Tibial artery (tissue), 4 donors: ENCODE data around the gene ZNF136.

Experiments
- DNase-seq, 2 donors: peaks; one replicate each; pipeline ENCODE4 v3.0.0-alpha.2; 2019
- H3K27ac ChIP-seq, 2 donors: fragments of 200-600 bp; sonication (generic) in 1 of 2; 1 replicate in 1 of 2; 2 replicates in 1 of 2; pipeline ENCODE4 v1.5.1; 2018 to 2019; ENCODE audit warnings: mild to moderate bottlenecking in 1 of 2
- H3K27me3 ChIP-seq, 2 donors: fragments of 200-600 bp; sonication (generic) in 1 of 2; one replicate each; pipeline versions ENCODE4 v1.5.1 to v1.6.0; 2016 to 2019
- H3K36me3 ChIP-seq, 3 donors: fragments of 200-600 bp; sonication (generic) in 2 of 3; one replicate each; pipeline ENCODE4 v1.5.1; 2016 to 2019; ENCODE audit warnings: mild to moderate bottlenecking in 2 of 3
- H3K4me1 ChIP-seq, 4 donors: fragments of 200-600 bp; sonication (generic) in 2 of 4; 1 replicate in 3 of 4; 2 replicates in 1 of 4; pipeline ENCODE4 v1.5.1; 2016 to 2019
- H3K4me3 ChIP-seq, 2 donors: fragments of 200-600 bp; sonication (generic) in 1 of 2; 1 replicate in 1 of 2; 2 replicates in 1 of 2; pipeline ENCODE4 v1.5.1; 2018 to 2019; ENCODE audit warnings: mild to moderate bottlenecking in 2 of 2
- H3K9me3 ChIP-seq, 3 donors: fragments of 200-600 bp; sonication (generic) in 1 of 3; one replicate each; pipeline ENCODE4 v1.5.1; 2016 to 2019
- intact Hi-C: fragments of 100-400 bp; cut with DNase I; formaldehyde crosslinking; loops from one replicate; pipeline ENCODE4 v1.15.0; 2023; ENCODE audit warnings: low total_unique reads
- TF ChIP-seq, protein P1 (sequence below), 2 experiments: fragments of 200-600 bp in 1 of 2; fragments of 450-650 bp in 1 of 2; IDR thresholded peaks; one replicate each; pipeline ENCODE4 v1.5.1; 2017 to 2019; ENCODE audit warnings: antibody characterized with exemption in 2 of 2, mild to moderate bottlenecking in 1 of 2, moderate library complexity in 1 of 2

The ZNF136 gene

DNA sequence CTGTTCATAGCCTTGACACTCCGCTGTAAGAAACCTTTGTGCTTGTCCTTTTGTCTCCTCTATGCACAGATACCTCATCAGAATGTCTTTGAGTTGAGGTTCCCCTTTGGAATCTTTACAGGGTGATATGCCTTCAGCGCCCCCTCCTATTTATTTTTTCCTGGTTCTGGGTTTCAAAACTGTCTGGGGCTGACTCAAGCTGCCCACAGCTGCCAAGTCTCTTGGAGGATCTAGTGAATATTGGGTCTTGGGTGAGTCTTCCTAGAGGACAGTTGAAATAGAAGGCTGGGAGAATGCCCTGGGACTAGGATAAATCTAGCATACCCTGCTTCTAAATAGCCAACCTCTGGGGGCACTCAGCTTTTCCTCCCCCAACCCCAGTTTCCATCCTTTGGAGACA lies 930 bp downstream of the ZNF136 start:
- Histone ChIP-seq H3K9me3 (no peaks in the 10 kb centered on the region), H3K4me3 (peak overlapping the region; percentile 73 to 95), H3K27ac (peak overlapping the region; percentile 93 to 96), H3K36me3 (peaks cover 0 to 8% (median 4%) of the 10 kb centered on the region in 3 donors), H3K27me3 (no peaks in the 10 kb centered on the region), H3K4me1 (peaks cover 0 to 40% (median 26%) of the 10 kb centered on the region in 4 donors)
- no peak for DNase-seq
- intact Hi-C loops = loop anchor here (10.0 kb wide), 1 partner anchor 131 kb away; the partner anchor contains the start of gene ZNF44
- TF ChIP-seq, protein P1, sequence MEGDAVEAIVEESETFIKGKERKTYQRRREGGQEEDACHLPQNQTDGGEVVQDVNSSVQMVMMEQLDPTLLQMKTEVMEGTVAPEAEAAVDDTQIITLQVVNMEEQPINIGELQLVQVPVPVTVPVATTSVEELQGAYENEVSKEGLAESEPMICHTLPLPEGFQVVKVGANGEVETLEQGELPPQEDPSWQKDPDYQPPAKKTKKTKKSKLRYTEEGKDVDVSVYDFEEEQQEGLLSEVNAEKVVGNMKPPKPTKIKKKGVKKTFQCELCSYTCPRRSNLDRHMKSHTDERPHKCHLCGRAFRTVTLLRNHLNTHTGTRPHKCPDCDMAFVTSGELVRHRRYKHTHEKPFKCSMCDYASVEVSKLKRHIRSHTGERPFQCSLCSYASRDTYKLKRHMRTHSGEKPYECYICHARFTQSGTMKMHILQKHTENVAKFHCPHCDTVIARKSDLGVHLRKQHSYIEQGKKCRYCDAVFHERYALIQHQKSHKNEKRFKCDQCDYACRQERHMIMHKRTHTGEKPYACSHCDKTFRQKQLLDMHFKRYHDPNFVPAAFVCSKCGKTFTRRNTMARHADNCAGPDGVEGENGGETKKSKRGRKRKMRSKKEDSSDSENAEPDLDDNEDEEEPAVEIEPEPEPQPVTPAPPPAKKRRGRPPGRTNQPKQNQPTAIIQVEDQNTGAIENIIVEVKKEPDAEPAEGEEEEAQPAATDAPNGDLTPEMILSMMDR (IDR thresholded peaks at IDR 0.05) = no peak

DNA sequence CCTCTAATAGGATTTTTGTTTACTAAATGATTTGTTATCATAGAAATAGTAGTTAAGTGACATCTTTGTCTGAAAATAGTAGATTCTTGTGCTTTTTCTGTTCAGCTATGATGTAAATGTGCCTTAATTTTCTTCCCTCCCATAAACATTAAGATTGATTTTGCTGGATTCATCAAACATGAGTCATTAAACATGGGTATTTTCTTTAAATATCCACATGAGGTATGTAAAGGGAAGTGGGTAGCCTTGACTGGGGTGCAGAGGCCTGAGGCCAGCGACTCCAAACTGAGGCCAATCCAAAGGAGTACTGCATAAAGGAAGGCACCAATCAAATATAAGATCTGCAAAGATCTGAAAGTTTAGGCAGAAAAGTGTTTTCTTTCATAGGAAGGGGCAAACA lies 3.7 kb downstream of the ZNF136 start:
- H3K27me3 ChIP-seq = no peaks in the 10 kb centered on the region
- TF ChIP-seq, protein P1 (IDR thresholded peaks at IDR 0.05) = no peak
- H3K4me3 ChIP-seq = no peak overlapping the region
- no peak overlapping the region for H3K27ac ChIP-seq
- H3K4me1 ChIP-seq = peaks cover 0 to 40% (median 26%) of the 10 kb centered on the region in 4 donors
- intact Hi-C loops = loop anchor here (10.0 kb wide), 1 partner anchor 128 kb away; the partner anchor contains the start of gene ZNF44
- no peaks in the 10 kb centered on the region for H3K9me3 ChIP-seq
- DNase-seq = no peak
- H3K36me3 ChIP-seq = peaks cover 0 to 27% (median 4%) of the 10 kb centered on the region in 3 donors

DNA sequence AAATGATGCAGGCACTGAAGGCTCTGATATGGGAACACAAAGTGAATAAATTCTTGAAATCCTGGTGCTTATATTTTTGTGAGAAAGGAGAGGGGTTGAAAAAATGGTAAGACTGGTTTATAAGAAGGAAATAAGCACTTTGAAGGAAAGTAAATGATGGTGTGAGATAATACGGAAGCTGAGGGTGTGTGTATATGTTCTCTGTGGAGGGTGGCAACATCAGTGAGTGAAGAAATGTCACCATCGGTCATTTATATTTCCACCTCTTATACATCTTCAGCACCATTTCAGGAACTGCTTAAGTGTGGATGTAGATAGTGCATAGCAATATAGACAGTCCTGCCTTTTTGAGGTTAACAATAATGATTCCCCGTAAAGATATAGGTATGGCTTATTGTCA lies 17.5 kb downstream of the ZNF136 start:
- no peaks in the 10 kb centered on the region for H3K4me1 ChIP-seq
- H3K9me3 ChIP-seq = peaks cover 0 to 46% (median 6%) of the 10 kb centered on the region in 3 donors
- H3K36me3 ChIP-seq = peaks cover 15 to 69% (median 42%) of the 10 kb centered on the region in 3 donors
- intact Hi-C loops = no loop called here
- H3K4me3 ChIP-seq = no peak overlapping the region
- H3K27me3 ChIP-seq = no peaks in the 10 kb centered on the region
- no peak for DNase-seq
- no peak overlapping the region for H3K27ac ChIP-seq
- TF ChIP-seq, protein P1 (IDR thresholded peaks at IDR 0.05) = no peak

DNA sequence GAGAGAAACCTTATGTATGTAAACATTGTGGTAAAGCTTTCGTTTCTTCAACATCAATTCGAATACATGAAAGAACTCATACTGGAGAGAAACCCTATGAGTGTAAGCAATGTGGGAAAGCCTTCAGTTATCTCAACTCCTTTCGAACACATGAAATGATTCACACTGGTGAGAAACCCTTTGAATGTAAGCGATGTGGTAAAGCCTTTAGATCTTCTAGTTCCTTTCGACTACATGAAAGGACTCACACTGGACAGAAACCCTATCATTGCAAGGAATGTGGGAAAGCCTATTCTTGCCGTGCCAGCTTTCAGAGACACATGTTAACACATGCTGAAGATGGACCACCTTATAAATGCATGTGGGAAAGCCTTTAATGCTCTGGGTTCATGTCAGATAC lies 24.7 kb downstream of the ZNF136 start:
- intact Hi-C loops = no loop called here
- peaks cover 79 to 93% (median 80%) of the 10 kb centered on the region in 3 donors for H3K36me3 ChIP-seq
- no peaks in the 10 kb centered on the region for H3K4me1 ChIP-seq
- H3K9me3 ChIP-seq = peaks cover 2 to 90% (median 35%) of the 10 kb centered on the region in 3 donors
- no peak overlapping the region for H3K4me3 ChIP-seq
- TF ChIP-seq, protein P1 (IDR thresholded peaks at IDR 0.05) = no peak
- no peaks in the 10 kb centered on the region for H3K27me3 ChIP-seq
- no peak for DNase-seq
- no peak overlapping the region for H3K27ac ChIP-seq

DNA sequence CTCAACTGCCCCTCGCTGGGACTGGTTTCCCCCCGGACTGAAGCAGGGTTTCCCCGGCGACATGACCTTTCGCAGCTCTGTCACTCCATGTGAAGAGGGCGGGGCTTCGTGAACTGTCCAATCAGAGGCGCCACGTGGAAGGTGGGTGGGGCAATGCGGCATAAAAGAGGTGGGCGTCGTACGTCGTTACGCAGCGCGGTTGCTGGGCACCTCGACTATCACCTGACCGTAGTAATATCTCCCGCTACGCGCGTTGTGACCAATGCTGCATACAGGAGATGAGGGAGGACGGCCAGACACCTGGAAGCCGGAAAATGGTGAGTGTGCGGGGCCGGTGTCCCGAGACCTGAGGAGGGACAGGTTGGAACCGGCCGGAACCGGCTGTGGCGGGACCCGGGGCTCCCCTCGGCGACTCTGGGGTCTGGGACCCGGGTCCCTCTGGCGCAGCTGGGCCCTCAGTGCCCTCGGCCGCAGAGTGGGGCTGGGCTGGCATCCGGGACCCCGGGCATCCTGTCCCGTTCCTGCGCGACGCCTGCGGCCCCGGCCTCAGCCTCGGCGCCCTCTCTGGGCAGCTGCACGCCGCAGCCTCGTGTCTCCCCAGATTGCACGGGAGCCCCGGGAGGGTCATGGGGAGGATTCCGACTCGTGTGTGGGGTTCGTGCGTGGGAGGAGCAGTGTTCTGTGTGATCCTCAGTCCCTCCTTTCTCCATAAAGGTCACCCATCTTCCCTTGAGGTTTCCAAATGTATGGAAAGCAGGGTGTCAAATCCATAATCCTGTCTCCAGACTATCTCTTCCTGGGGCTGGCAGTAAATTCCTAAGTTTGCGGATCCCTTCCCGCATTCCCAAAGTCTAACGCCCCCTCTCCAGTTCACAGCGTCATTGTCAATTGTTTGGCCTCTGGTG lies 32.2 kb downstream of the ZNF136 start:
- peak; percentile 83 to 89 for DNase-seq
- peak overlapping the region; percentile 55 to 67 for H3K4me3 ChIP-seq
- TF ChIP-seq, protein P1 (IDR thresholded peaks at IDR 0.05) = no peak
- peaks cover 30 to 52% (median 34%) of the 10 kb centered on the region in 3 donors for H3K36me3 ChIP-seq
- H3K9me3 ChIP-seq = peaks cover 8 to 91% (median 8%) of the 10 kb centered on the region in 3 donors
- intact Hi-C loops = loop anchor here (5.0 kb wide), 1 partner anchor 1778 kb away; no protein-coding TSS in a partner anchor
- H3K4me1 ChIP-seq = peaks cover 0 to 8% (median 2%) of the 10 kb centered on the region in 4 donors
- H3K27ac ChIP-seq = peak overlapping the region; percentile 62 to 68
- H3K27me3 ChIP-seq = no peaks in the 10 kb centered on the region
